ENCODE results near the gene SLC22A15. TPM values are rescaled to one million over a fixed set of nuclear protein-coding genes. Genes with fewer than 3 reads are reported as not detected.

Gene SLC22A15
- polyA plus RNA-seq, 1 donor (not counting 4 experiments of a cell fraction or from before 2014, with no cell fraction given) = 14.9 TPM

GRCh38 chr1:115977499-115978258 is 1.4 kb downstream of the SLC22A15 start:
- Histone ChIP-seq H2AFZ (ENCODE audit: control insufficient read depth, low read length) (no peak overlapping the region), H3K4me1 (ENCODE audit: control insufficient read depth, extremely low read depth, insufficient read depth, low read length) (peaks cover 31% of the 10 kb centered on the region)
- peak; percentile 97 for FAIRE-seq

GRCh38 chr1:115978292-115978941 is 2.1 kb downstream of the SLC22A15 start:
- no peak for TF ChIP-seq EZH2 (IDR thresholded peaks at IDR 0.05; ENCODE audit: low read length)
- TF ChIP-seq, protein P1, sequence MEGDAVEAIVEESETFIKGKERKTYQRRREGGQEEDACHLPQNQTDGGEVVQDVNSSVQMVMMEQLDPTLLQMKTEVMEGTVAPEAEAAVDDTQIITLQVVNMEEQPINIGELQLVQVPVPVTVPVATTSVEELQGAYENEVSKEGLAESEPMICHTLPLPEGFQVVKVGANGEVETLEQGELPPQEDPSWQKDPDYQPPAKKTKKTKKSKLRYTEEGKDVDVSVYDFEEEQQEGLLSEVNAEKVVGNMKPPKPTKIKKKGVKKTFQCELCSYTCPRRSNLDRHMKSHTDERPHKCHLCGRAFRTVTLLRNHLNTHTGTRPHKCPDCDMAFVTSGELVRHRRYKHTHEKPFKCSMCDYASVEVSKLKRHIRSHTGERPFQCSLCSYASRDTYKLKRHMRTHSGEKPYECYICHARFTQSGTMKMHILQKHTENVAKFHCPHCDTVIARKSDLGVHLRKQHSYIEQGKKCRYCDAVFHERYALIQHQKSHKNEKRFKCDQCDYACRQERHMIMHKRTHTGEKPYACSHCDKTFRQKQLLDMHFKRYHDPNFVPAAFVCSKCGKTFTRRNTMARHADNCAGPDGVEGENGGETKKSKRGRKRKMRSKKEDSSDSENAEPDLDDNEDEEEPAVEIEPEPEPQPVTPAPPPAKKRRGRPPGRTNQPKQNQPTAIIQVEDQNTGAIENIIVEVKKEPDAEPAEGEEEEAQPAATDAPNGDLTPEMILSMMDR (optimal IDR thresholded peaks at IDR 0.05 in 1 of 3, IDR thresholded peaks at IDR 0.05 in 1 of 3, conservative IDR thresholded peaks at IDR 0.05 in 1 of 3; ENCODE audit: extremely low read depth in 1 of 3, insufficient read depth in 2 of 3, low read length in 3 of 3) = no peak
- dilution Hi-C loops (cut with MboI; ENCODE audit: extremely low pct_ligation_motif_present, low sequenced_read_pairs) = loop anchor here (25.0 kb wide), 1 partner anchor 166 kb away; no protein-coding TSS in a partner anchor
- H3K9me3 ChIP-seq (ENCODE audit: control insufficient read depth, low read depth, low read length) = no peaks in the 10 kb centered on the region
- H3K9me1 ChIP-seq (ENCODE audit: control insufficient read depth, extremely low read depth, insufficient read depth, low read length) = peaks cover 1% of the 10 kb centered on the region
- peak overlapping the region; percentile 80 for H3K9ac ChIP-seq (ENCODE audit: control insufficient read depth, extremely low read depth, insufficient read depth, low read length)
- H3K4me3 ChIP-seq (ENCODE audit: control insufficient read depth in 2 of 3, extremely low read depth in 1 of 3, insufficient read depth in 2 of 3, low read depth in 1 of 3, low read length in 3 of 3) = peak overlapping the region; percentile 66 to 76 (median 68)
- H3K27ac ChIP-seq (ENCODE audit: control insufficient read depth, insufficient read depth, low read length) = peak overlapping the region; percentile 92
- H3K4me1 ChIP-seq (ENCODE audit: control insufficient read depth, extremely low read depth, insufficient read depth, low read length) = peaks cover 31% of the 10 kb centered on the region
- peak overlapping the region; percentile 89 for H3K4me2 ChIP-seq (ENCODE audit: control insufficient read depth, extremely low read depth, insufficient read depth, low read depth, low read length)
- peaks cover 55% of the 10 kb centered on the region for H3K79me2 ChIP-seq (ENCODE audit: control insufficient read depth, insufficient read depth, low read length)
- H2AFZ ChIP-seq (ENCODE audit: control insufficient read depth, low read length) = no peak overlapping the region
- H3K27me3 ChIP-seq (ENCODE audit: control insufficient read depth, extremely low read depth, insufficient read depth, low read length) = no peaks in the 10 kb centered on the region
- no peaks in the 10 kb centered on the region for H3K36me3 ChIP-seq (ENCODE audit: control insufficient read depth in 2 of 2, extremely low read depth in 1 of 2, insufficient read depth in 2 of 2, low read length in 2 of 2)
- DNase-seq (ENCODE audit: low read depth, low spot score) = no peak
- H4K20me1 ChIP-seq (ENCODE audit: control insufficient read depth, extremely low read depth, insufficient read depth, low read length) = peaks cover 13% of the 10 kb centered on the region
- FAIRE-seq = peak; percentile 74

More at GRCh38 chr1:115977499-115978258, 1.4 kb downstream of the SLC22A15 start:
- Histone ChIP-seq H3K27me3 (ENCODE audit: control insufficient read depth, extremely low read depth, insufficient read depth, low read length) (no peaks in the 10 kb centered on the region), H3K4me3 (ENCODE audit: control insufficient read depth in 2 of 3, extremely low read depth in 1 of 3, insufficient read depth in 2 of 3, low read depth in 1 of 3, low read length in 3 of 3) (peak overlapping the region; percentile 66 to 76 (median 68)), H3K79me2 (ENCODE audit: control insufficient read depth, insufficient read depth, low read length) (peaks cover 48% of the 10 kb centered on the region), H4K20me1 (ENCODE audit: control insufficient read depth, extremely low read depth, insufficient read depth, low read length) (peaks cover 11% of the 10 kb centered on the region), H3K9me3 (ENCODE audit: control insufficient read depth, low read depth, low read length) (no peaks in the 10 kb centered on the region), H3K9me1 (ENCODE audit: control insufficient read depth, extremely low read depth, insufficient read depth, low read length) (no peaks in the 10 kb centered on the region), H3K9ac (ENCODE audit: control insufficient read depth, extremely low read depth, insufficient read depth, low read length) (peak overlapping the region; percentile 80), H3K27ac (ENCODE audit: control insufficient read depth, insufficient read depth, low read length) (peak overlapping the region; percentile 92), H3K36me3 (ENCODE audit: control insufficient read depth in 2 of 2, extremely low read depth in 1 of 2, insufficient read depth in 2 of 2, low read length in 2 of 2) (no peaks in the 10 kb centered on the region), H3K4me2 (ENCODE audit: control insufficient read depth, extremely low read depth, insufficient read depth, low read depth, low read length) (peak overlapping the region; percentile 89)
- dilution Hi-C loops (cut with MboI; ENCODE audit: extremely low pct_ligation_motif_present, low sequenced_read_pairs) = loop anchor here (25.0 kb wide), 1 partner anchor 165 kb away; no protein-coding TSS in a partner anchor
- DNase-seq (ENCODE audit: low read depth, low spot score) = peak; percentile 81
- no peak for TF ChIP-seq EZH2 (IDR thresholded peaks at IDR 0.05; ENCODE audit: low read length)
- TF ChIP-seq, protein P1 (optimal IDR thresholded peaks at IDR 0.05 in 1 of 3, IDR thresholded peaks at IDR 0.05 in 1 of 3, conservative IDR thresholded peaks at IDR 0.05 in 1 of 3; ENCODE audit: extremely low read depth in 1 of 3, insufficient read depth in 2 of 3, low read length in 3 of 3) = no peak

All from keratinocyte (primary cell).